IMR-90 (cell line): ENCODE results near the gene ADAP1. TPM values are rescaled to one million over a fixed set of nuclear protein-coding genes. Genes with fewer than 3 reads are reported as not detected.

ENCODE experiments used
- ATAC-seq: fragments of 200-7000 bp; cut with Tn5 transposase; 2 replicates; pipeline ENCODE4 v1.9.1; 2020; ENCODE audit warnings: low read depth, mild to moderate bottlenecking, moderate library complexity
- BruUV-seq: library from RNA; stranded (reverse); fragments of 400-500 nt; replicated peaks from 2 replicates; lab custom pipeline; 2021; lab: Mats Ljungman, UMichigan
- CTCF ChIA-PET: fragments of 300-600 bp; formaldehyde crosslinking; extraction: SDS; loops from one replicate; lab custom pipeline; 2021; ENCODE audit warnings: antibody characterized with exemption; lab: Yijun Ruan, JAX
- POLR2A ChIA-PET: fragments of 300-600 bp; sonication (Branson Sonifier 250); formaldehyde crosslinking; loops from one replicate; lab custom pipeline; 2022; ENCODE audit warnings: antibody characterized with exemption; ENCODE audit not compliant: unreplicated experiment; lab: Charles Lee
- DNase-seq: peaks from one replicate; pipeline ENCODE4 v3.0.0; 2013
- H2AFZ ChIP-seq: replicated peaks from 2 replicates; pipeline ENCODE3; 2013; ENCODE audit warnings: low read length, mild to moderate bottlenecking; ENCODE audit not compliant: poor library complexity
- H2AK5ac ChIP-seq: 2 replicates; pipeline ENCODE4 v1.6.1; 2013; ENCODE audit warnings: low read depth, low read length, inconsistent platforms
- H2AK9ac ChIP-seq: replicated peaks from 2 replicates; pipeline ENCODE3; 2013; ENCODE audit warnings: mild to moderate bottlenecking, low read depth, low read length, moderate library complexity; ENCODE audit not compliant: poor library complexity
- H2BK120ac ChIP-seq: 2 replicates; pipeline ENCODE4 v1.6.1; 2013; ENCODE audit warnings: low read depth, low read length, inconsistent platforms
- H2BK15ac ChIP-seq: 3 replicates; pipeline ENCODE4 v1.6.1; 2013; ENCODE audit warnings: low read depth, low read length, inconsistent platforms
- H2BK20ac ChIP-seq: 2 replicates; pipeline ENCODE4 v1.6.1; 2013; ENCODE audit warnings: low read depth, mild to moderate bottlenecking, inconsistent platforms, low read length, moderate library complexity
- H2BK5ac ChIP-seq: 2 replicates; pipeline ENCODE4 v1.6.1; 2013; ENCODE audit warnings: mild to moderate bottlenecking, low read depth, low read length, inconsistent platforms; ENCODE audit not compliant: poor library complexity, severe bottlenecking
- H3K14ac ChIP-seq: replicated peaks from 2 replicates; pipeline ENCODE4 v1.6.1; 2013; ENCODE audit warnings: low read depth, low read length, inconsistent platforms
- H3K18ac ChIP-seq: 2 replicates; pipeline ENCODE4 v1.6.1; 2013; ENCODE audit warnings: low read depth, low read length, control low read depth
- H3K23ac ChIP-seq: 2 replicates; pipeline ENCODE4 v1.6.1; 2013; ENCODE audit warnings: low read depth, low read length, inconsistent platforms
- H3K27ac ChIP-seq: 2 replicates; pipeline ENCODE4 v1.5.1; 2013; ENCODE audit warnings: mild to moderate bottlenecking, control low read depth, low read length; ENCODE audit not compliant: insufficient read depth
- H3K27me3 ChIP-seq: 2 replicates; pipeline ENCODE4 v1.6.1; 2013; ENCODE audit warnings: low read length; ENCODE audit not compliant: control insufficient read depth, insufficient read depth
- H3K36me3 ChIP-seq: 2 replicates; pipeline ENCODE4 v1.6.1; 2013; ENCODE audit warnings: low read length, mixed read lengths; ENCODE audit not compliant: control insufficient read depth, insufficient read depth
- H3K4ac ChIP-seq: 2 replicates; pipeline ENCODE4 v1.6.1; 2013; ENCODE audit warnings: low read depth, low read length, inconsistent platforms
- H3K4me1 ChIP-seq: 2 replicates; pipeline ENCODE4 v1.6.1; 2013; ENCODE audit warnings: low read length, mixed read lengths; ENCODE audit not compliant: control insufficient read depth, insufficient read depth
- H3K4me2 ChIP-seq: 2 replicates; pipeline ENCODE4 v1.6.1; 2013; ENCODE audit warnings: low read depth, mild to moderate bottlenecking, control low read depth, low read length, moderate library complexity
- H3K4me3 ChIP-seq: 2 replicates; pipeline ENCODE4 v1.5.1; 2013; ENCODE audit warnings: low read depth, mild to moderate bottlenecking, control low read depth, low read length, moderate library complexity; ENCODE audit not compliant: insufficient read depth
- H3K56ac ChIP-seq: 2 replicates; pipeline ENCODE4 v1.6.1; 2013; ENCODE audit warnings: low read length, inconsistent platforms; ENCODE audit not compliant: insufficient read depth; ENCODE audit errors: extremely low read depth
- H3K79me1 ChIP-seq, 2 experiments: 2 replicates each; pipeline ENCODE4 v1.6.1; 2013; ENCODE audit warnings: low read length in 2 of 2, inconsistent platforms in 1 of 2, low read depth in 1 of 2
- H3K9ac ChIP-seq: 2 replicates; pipeline ENCODE4 v1.6.1; 2013; ENCODE audit warnings: low read depth, low read length, control low read depth
- H3K9me1 ChIP-seq: 2 replicates; pipeline ENCODE4 v1.6.1; 2013; ENCODE audit warnings: low read length, inconsistent platforms; ENCODE audit not compliant: insufficient read depth
- H3K9me3 ChIP-seq: 2 replicates; pipeline ENCODE4 v1.6.1; 2013; ENCODE audit warnings: low read length; ENCODE audit not compliant: control insufficient read depth, insufficient read depth
- H4K20me1 ChIP-seq: 2 replicates; pipeline ENCODE4 v1.6.1; 2013; ENCODE audit warnings: low read length, inconsistent platforms; ENCODE audit not compliant: insufficient read depth
- H4K5ac ChIP-seq: 2 replicates; pipeline ENCODE4 v1.6.1; 2013; ENCODE audit warnings: mild to moderate bottlenecking, low read depth, low read length, control low read depth
- H4K8ac ChIP-seq, 2 experiments: 2 replicates each; pipeline ENCODE4 v1.6.1; 2013; ENCODE audit warnings: low read depth in 2 of 2, low read length in 2 of 2, control low read depth in 1 of 2, inconsistent platforms in 1 of 2
- H4K91ac ChIP-seq: 2 replicates; pipeline ENCODE4 v1.6.1; 2013; ENCODE audit warnings: low read depth, low read length, inconsistent platforms; ENCODE audit not compliant: insufficient read depth
- BHLHE40 ChIP-seq: fragments of 150-350 bp; IDR thresholded peaks from 2 replicates; pipeline ENCODE4 v1.6.1; 2016; ENCODE audit warnings: mild to moderate bottlenecking, low read depth, low read length
- CEBPB ChIP-seq: IDR thresholded peaks from 2 replicates; pipeline ENCODE4 v1.6.1; 2012; ENCODE audit warnings: low read depth, low read length, improper control_type of control experiment
- CHD1 ChIP-seq: IDR thresholded peaks from 2 replicates; pipeline ENCODE4 v1.6.1; 2012; ENCODE audit warnings: low read depth, low read length, improper control_type of control experiment
- CTCF ChIP-seq: conservative IDR thresholded peaks from 2 replicates; pipeline ENCODE4 v1.5.1; 2012; ENCODE audit warnings: mild to moderate bottlenecking, low read depth, low read length, improper control_type of control experiment
- MAFK ChIP-seq: IDR thresholded peaks from 2 replicates; pipeline ENCODE4 v1.6.1; 2012; ENCODE audit warnings: low read depth, low read length, improper control_type of control experiment
- MAZ ChIP-seq: IDR thresholded peaks from 2 replicates; pipeline ENCODE4 v1.6.1; 2012; ENCODE audit warnings: low read depth, mild to moderate bottlenecking, low read length, improper control_type of control experiment, moderate library complexity, borderline replicate concordance
- MXI1 ChIP-seq: IDR thresholded peaks from 2 replicates; pipeline ENCODE4 v1.6.1; 2012; ENCODE audit warnings: low read depth, mild to moderate bottlenecking, low read length, moderate library complexity, borderline replicate concordance
- NFE2L2 ChIP-seq: fragments of 150-350 bp; IDR thresholded peaks from 2 replicates; pipeline ENCODE4 v1.6.1; 2016; ENCODE audit warnings: low read depth, mild to moderate bottlenecking, low read length
- POLR2A ChIP-seq: IDR thresholded peaks from 2 replicates; pipeline ENCODE4 v1.6.1; 2012; ENCODE audit warnings: mild to moderate bottlenecking, low read depth, low read length
- RAD21 ChIP-seq: IDR thresholded peaks from 2 replicates; pipeline ENCODE4 v1.6.1; 2012; ENCODE audit warnings: low read length, improper control_type of control experiment
- RCOR1 ChIP-seq: IDR thresholded peaks from 2 replicates; pipeline ENCODE4 v1.6.1; 2012; ENCODE audit warnings: mild to moderate bottlenecking, low read length, improper control_type of control experiment; ENCODE audit not compliant: insufficient replicate concordance
- RFX5 ChIP-seq: IDR thresholded peaks from 2 replicates; pipeline ENCODE4 v1.8.0; 2012; ENCODE audit warnings: low read depth, mild to moderate bottlenecking, low read length, moderate library complexity
- SMC3 ChIP-seq: fragments of 150-350 bp; IDR thresholded peaks from 2 replicates; pipeline ENCODE4 v1.6.1; 2016; ENCODE audit warnings: low read depth, mild to moderate bottlenecking, antibody characterized with exemption, low read length, moderate library complexity
- USF2 ChIP-seq: fragments of 150-350 bp; IDR thresholded peaks from 2 replicates; pipeline ENCODE4 v1.6.1; 2017; ENCODE audit warnings: mild to moderate bottlenecking, antibody characterized with exemption, low read length, low read depth
- WGBS, 2 experiments: methylation state at CpG; one replicate each; pipeline versions ENCODE4 v1.1.5 to v1.1.7; 2013; ENCODE audit warnings: missing lambda C conversion rate in 2 of 2; ENCODE audit not compliant: insufficient read length in 1 of 2; ENCODE audit errors: extremely low coverage in 2 of 2; 5-methylcytosine and 5-hydroxymethylcytosine counted together
- dilution Hi-C: fragments of 300-500 bp; cut with HindIII; formaldehyde crosslinking; loops from one replicate; pipeline ENCODE4 v1.14.3; 2018; ENCODE audit warnings: low sequenced_read_pairs; ENCODE audit not compliant: unreplicated experiment
- in situ Hi-C: fragments of 300-500 bp; cut with MboI; formaldehyde crosslinking; loops from 3 replicates; pipeline ENCODE4 v1.14.3; 2019; ENCODE audit warnings: low sequenced_read_pairs, inconsistent platforms, mixed read lengths
- intact Hi-C: fragments of 100-400 bp; cut with micrococcal nuclease; formaldehyde crosslinking; loops from 2 replicates; pipeline ENCODE4 v1.10.0; 2022
- polyA plus RNA-seq, 3 experiments: library from polyadenylated mRNA; depleted of rRNA; stranded (reverse); fragments of >200 nt; gene quantifications; 2 replicates each; pipeline ENCODE4 v1.2.3, GENCODE V29; 2012; ENCODE audit warnings: low replicate concordance in 1 of 3
- total RNA-seq: library from RNA; depleted of rRNA; stranded (reverse); fragments of >200 nt; gene quantifications from 2 replicates; pipeline ENCODE4 v1.2.3, GENCODE V29; 2012

Gene ADAP1
- total and polyA plus RNA-seq, 2 of the 4 experiments (the other 2 are of a cell fraction) = 1.4 to 2.0 TPM

GRCh38 chr7:919114-919442 lies 35.4 kb downstream of the ADAP1 start:
- POLR2A ChIA-PET = no interaction called here

More at GRCh38 chr7:919114-919442, 35.4 kb downstream of the ADAP1 start:
- 81% methylated on average over 6 of the region's 13 CpGs; no CpG with 5 or more reads in 1 of the 2 experiments for WGBS, 2 experiments
- Histone ChIP-seq H3K36me3 (no peaks in the 10 kb centered on the region), H3K23ac (no peak overlapping the region), H4K20me1 (no peaks in the 10 kb centered on the region), H2AK9ac (no peak overlapping the region), H2BK120ac (no peak overlapping the region), H2AK5ac (no peak overlapping the region), H3K56ac (no peak overlapping the region), H2BK5ac (no peak overlapping the region), H2BK15ac (no peak overlapping the region), H3K4me2 (no peak overlapping the region), H3K18ac (no peak overlapping the region), H2AFZ (no peak overlapping the region), H3K9me3 (no peaks in the 10 kb centered on the region), H2BK20ac (no peak overlapping the region), H3K4me1 (peaks cover 2% of the 10 kb centered on the region; the same call in 1 of the 2 replicates), H4K91ac (no peak overlapping the region), H3K4me3 (no peak overlapping the region), H3K27ac (no peak overlapping the region), H3K14ac (no peak overlapping the region), H4K8ac (no peak overlapping the region), H3K79me1 (no peaks in the 10 kb centered on the region), H4K5ac (no peak overlapping the region), H3K4ac (no peak overlapping the region), H3K27me3 (no peaks in the 10 kb centered on the region), H3K9me1 (no peaks in the 10 kb centered on the region), H3K9ac (no peak overlapping the region)
- no TSS peak for BruUV-seq
- dilution Hi-C loops (no loop called here), in situ Hi-C loops (no loop called here), intact Hi-C loops (no loop called here)
- CTCF ChIA-PET = no interaction called here
- no peak for TF ChIP-seq NFE2L2
- no peak for TF ChIP-seq CHD1
- TF ChIP-seq USF2 = no peak
- no peak for TF ChIP-seq RFX5
- TF ChIP-seq MAFK = no peak
- TF ChIP-seq MAZ = no peak
- TF ChIP-seq MXI1 = no peak
- TF ChIP-seq BHLHE40 = no peak
- TF ChIP-seq CEBPB = no peak
- no peak for TF ChIP-seq SMC3
- TF ChIP-seq POLR2A = no peak
- no peak for TF ChIP-seq RAD21
- no peak for TF ChIP-seq RCOR1
- TF ChIP-seq CTCF = no peak
- DNase-seq (no peak), ATAC-seq (no peak)
